Fibroblast of lung (primary cell): ENCODE results near the gene NUP107. TPM values are rescaled to one million over a fixed set of nuclear protein-coding genes. Genes with fewer than 3 reads are reported as not detected.

Experiments
- DNase-seq, 2 donors: peaks; one replicate each; pipeline versions ENCODE4 v3.0.0 to v3.0.0-alpha.2; 2010; ENCODE audit warnings: low read depth in 2 of 2
- H2AFZ ChIP-seq: 2 replicates; pipeline ENCODE4 v1.5.1; 2012; ENCODE audit warnings: low read length, control low read depth, inconsistent platforms
- H3K27ac ChIP-seq: 2 replicates; pipeline ENCODE4 v1.5.1; 2011; ENCODE audit warnings: low read length, control low read depth; ENCODE audit not compliant: insufficient read depth
- H3K27me3 ChIP-seq: 2 replicates; pipeline ENCODE4 v1.5.1; 2011; ENCODE audit warnings: mild to moderate bottlenecking, low read length; ENCODE audit not compliant: control insufficient read depth, insufficient read depth
- H3K36me3 ChIP-seq: 2 replicates; pipeline ENCODE4 v1.5.1; 2011; ENCODE audit warnings: low read length; ENCODE audit not compliant: control insufficient read depth, insufficient read depth
- H3K4me1 ChIP-seq: 2 replicates; pipeline ENCODE4 v1.5.1; 2011; ENCODE audit warnings: low read length; ENCODE audit not compliant: control insufficient read depth, insufficient read depth; ENCODE audit errors: extremely low read depth
- H3K4me2 ChIP-seq: 2 replicates; pipeline ENCODE4 v1.5.1; 2011; ENCODE audit warnings: low read length, control low read depth; ENCODE audit not compliant: insufficient read depth; ENCODE audit errors: extremely low read depth
- H3K4me3 ChIP-seq, 4 experiments: fragments of 200-600 bp in 1 of 4; sonication (generic) in 1 of 4; replicated peaks in 1 of 4; 2 replicates each; pipeline ENCODE4 v1.5.1; 2011 to 2016; ENCODE audit warnings: low read length in 4 of 4, low read depth in 3 of 4, mild to moderate bottlenecking in 3 of 4, control low read depth in 2 of 4, inconsistent platforms in 1 of 4, mixed read lengths in 1 of 4; ENCODE audit not compliant: insufficient read depth in 1 of 4; ENCODE audit errors: control extremely low read depth in 1 of 4
- H3K79me2 ChIP-seq: 2 replicates; pipeline ENCODE4 v1.5.1; 2012; ENCODE audit warnings: mild to moderate bottlenecking, low read length, inconsistent platforms; ENCODE audit not compliant: control insufficient read depth, insufficient read depth
- H3K9ac ChIP-seq: 2 replicates; pipeline ENCODE4 v1.5.1; 2011; ENCODE audit warnings: mild to moderate bottlenecking, low read length, control low read depth; ENCODE audit not compliant: insufficient read depth
- H3K9me3 ChIP-seq: 2 replicates; pipeline ENCODE4 v1.5.1; 2012; ENCODE audit warnings: low read depth, low read length; ENCODE audit not compliant: control insufficient read depth, insufficient read depth
- H4K20me1 ChIP-seq: 2 replicates; pipeline ENCODE4 v1.5.1; 2011; ENCODE audit warnings: low read length; ENCODE audit not compliant: control insufficient read depth, insufficient read depth; ENCODE audit errors: extremely low read depth
- EZH2 ChIP-seq: IDR thresholded peaks from 2 replicates; pipeline ENCODE4 v1.5.1; 2012; ENCODE audit warnings: low read length, control low read depth, mild to moderate bottlenecking; ENCODE audit errors: missing control alignments
- polyA plus RNA-seq, 2 donors: library from polyadenylated mRNA; depleted of rRNA in 1 of 2; stranded (reverse) in 1 of 2; unstranded in 1 of 2; fragments of >200 nt; gene quantifications; 2 replicates each; pipeline ENCODE4 v1.2.1, GENCODE V29; 2011 to 2012; ENCODE audit warnings: missing spikeins in 1 of 2
- total RNA-seq: library from RNA; depleted of rRNA; stranded (reverse); fragments of >200 nt; gene quantifications from 2 replicates; pipeline ENCODE4 v1.2.1, GENCODE V29; 2014
- TF ChIP-seq, protein P1 (sequence below), 2 donors: IDR thresholded peaks in 1 of 2; conservative IDR thresholded peaks in 1 of 2; 1 replicate in 1 of 2; 2 replicates in 1 of 2; pipeline ENCODE4 v1.5.1; 2011 to 2012; ENCODE audit warnings: low read length in 2 of 2, control low read depth in 1 of 2, inconsistent platforms in 1 of 2, low read depth in 1 of 2, mild to moderate bottlenecking in 1 of 2

NUP107 gene
- total and polyA plus RNA-seq, 2 donors (not counting 1 experiment from before 2014, with no cell fraction given) = 24.6 to 37.7 TPM

DNA sequence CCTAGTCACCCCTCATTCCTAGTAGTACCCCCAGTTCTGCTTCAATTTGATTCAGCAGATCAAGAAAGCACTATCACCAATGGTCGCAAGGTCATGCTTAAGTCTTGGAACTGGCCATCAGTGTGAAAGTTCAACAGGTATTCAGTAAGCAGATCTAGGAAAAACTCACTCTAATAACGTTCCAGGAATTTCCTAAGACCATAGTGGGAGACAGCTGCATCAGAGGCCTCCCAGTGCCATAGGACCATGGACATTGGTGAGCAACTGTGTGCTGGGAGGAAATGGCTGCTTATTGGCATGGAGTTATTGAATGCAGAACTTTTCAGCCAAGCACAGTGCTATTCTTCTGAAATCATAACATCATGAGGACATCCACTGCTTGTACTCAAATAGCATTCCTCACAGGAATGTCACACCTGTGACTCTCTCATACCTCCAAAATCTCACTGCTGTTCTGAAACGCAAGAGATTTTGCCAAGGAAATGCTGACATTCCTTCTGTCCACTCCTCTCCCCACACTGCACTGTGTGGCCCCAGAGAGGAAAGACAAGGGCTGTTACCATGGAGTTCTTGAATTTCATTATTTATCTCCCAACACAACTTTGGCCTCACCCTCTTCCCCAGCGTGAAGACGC, 90.3 kb downstream of the NUP107 start:
- Histone ChIP-seq H2AFZ (no peak overlapping the region), H3K9me3 (no peaks in the 10 kb centered on the region), H3K4me2 (no peak overlapping the region), H3K4me3 (no peak overlapping the region), H3K9ac (no peak overlapping the region), H3K27ac (no peak overlapping the region), H3K36me3 (no peaks in the 10 kb centered on the region), H3K4me1 (no peaks in the 10 kb centered on the region), H3K79me2 (no peaks in the 10 kb centered on the region), H4K20me1 (no peaks in the 10 kb centered on the region), H3K27me3 (no peaks in the 10 kb centered on the region)
- DNase-seq = no peak
- TF ChIP-seq, protein P1, sequence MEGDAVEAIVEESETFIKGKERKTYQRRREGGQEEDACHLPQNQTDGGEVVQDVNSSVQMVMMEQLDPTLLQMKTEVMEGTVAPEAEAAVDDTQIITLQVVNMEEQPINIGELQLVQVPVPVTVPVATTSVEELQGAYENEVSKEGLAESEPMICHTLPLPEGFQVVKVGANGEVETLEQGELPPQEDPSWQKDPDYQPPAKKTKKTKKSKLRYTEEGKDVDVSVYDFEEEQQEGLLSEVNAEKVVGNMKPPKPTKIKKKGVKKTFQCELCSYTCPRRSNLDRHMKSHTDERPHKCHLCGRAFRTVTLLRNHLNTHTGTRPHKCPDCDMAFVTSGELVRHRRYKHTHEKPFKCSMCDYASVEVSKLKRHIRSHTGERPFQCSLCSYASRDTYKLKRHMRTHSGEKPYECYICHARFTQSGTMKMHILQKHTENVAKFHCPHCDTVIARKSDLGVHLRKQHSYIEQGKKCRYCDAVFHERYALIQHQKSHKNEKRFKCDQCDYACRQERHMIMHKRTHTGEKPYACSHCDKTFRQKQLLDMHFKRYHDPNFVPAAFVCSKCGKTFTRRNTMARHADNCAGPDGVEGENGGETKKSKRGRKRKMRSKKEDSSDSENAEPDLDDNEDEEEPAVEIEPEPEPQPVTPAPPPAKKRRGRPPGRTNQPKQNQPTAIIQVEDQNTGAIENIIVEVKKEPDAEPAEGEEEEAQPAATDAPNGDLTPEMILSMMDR (conservative IDR thresholded peaks at IDR 0.05 in 1 of 2, IDR thresholded peaks at IDR 0.05 in 1 of 2; ENCODE audit: low read depth in 1 of 2, low read length in 2 of 2) = no peak
- TF ChIP-seq EZH2 = no peak

DNA sequence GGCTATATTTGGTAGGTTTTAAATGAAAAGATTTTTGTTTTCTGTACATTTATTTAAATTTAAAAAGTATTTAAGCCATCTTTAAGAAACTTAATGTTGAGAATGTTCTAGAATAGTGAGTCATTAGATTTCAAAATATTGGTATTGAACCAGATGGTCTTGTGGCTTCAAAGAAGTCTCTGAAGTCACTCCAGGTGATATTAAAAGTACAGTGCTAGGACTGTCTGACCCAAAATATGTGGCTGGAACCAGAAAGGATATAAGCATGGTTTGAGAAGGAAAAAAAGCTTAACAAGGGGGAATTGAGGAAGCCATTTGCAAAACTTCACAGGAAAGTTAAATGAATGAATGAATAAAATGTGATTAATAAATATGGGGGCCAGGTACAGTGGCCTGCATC, 92.5 kb downstream of the NUP107 start:
- Histone ChIP-seq H3K9ac (no peak overlapping the region), H2AFZ (no peak overlapping the region), H3K36me3 (no peaks in the 10 kb centered on the region), H4K20me1 (no peaks in the 10 kb centered on the region), H3K4me2 (no peak overlapping the region), H3K27ac (no peak overlapping the region), H3K4me3 (no peak overlapping the region), H3K4me1 (no peaks in the 10 kb centered on the region), H3K27me3 (no peaks in the 10 kb centered on the region), H3K79me2 (no peaks in the 10 kb centered on the region), H3K9me3 (no peaks in the 10 kb centered on the region)
- DNase-seq = no peak
- no peak for TF ChIP-seq EZH2
- TF ChIP-seq, protein P1 (conservative IDR thresholded peaks at IDR 0.05 in 1 of 2, IDR thresholded peaks at IDR 0.05 in 1 of 2; ENCODE audit: low read depth in 1 of 2, low read length in 2 of 2) = no peak

DNA sequence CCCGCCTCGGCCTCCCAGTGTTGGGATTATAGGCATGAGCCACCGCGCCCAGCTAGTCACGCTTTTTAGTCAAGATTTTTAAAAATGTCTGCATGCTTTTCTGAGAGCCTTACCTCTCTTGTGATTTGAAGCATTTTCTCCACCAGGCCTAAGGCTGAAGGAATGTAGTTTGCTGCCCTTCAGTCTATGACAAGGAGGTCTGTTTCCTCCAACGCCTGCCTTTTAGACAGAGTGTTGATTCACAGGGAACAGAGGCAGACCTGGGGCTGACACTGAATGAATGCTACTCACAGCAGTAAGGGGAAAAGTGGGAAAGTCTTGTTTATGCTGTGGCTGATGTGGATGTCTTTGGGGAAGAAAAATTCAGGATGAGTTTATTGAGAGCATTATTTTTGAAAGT, 94.0 kb downstream of the NUP107 start:
- Histone ChIP-seq H2AFZ (no peak overlapping the region), H3K9me3 (no peaks in the 10 kb centered on the region), H3K4me2 (no peak overlapping the region), H3K79me2 (no peaks in the 10 kb centered on the region), H3K9ac (no peak overlapping the region), H3K27ac (no peak overlapping the region), H4K20me1 (no peaks in the 10 kb centered on the region), H3K4me1 (no peaks in the 10 kb centered on the region), H3K36me3 (no peaks in the 10 kb centered on the region), H3K4me3 (no peak overlapping the region), H3K27me3 (no peaks in the 10 kb centered on the region)
- TF ChIP-seq, protein P1 (conservative IDR thresholded peaks at IDR 0.05 in 1 of 2, IDR thresholded peaks at IDR 0.05 in 1 of 2; ENCODE audit: low read depth in 1 of 2, low read length in 2 of 2) = no peak
- no peak for TF ChIP-seq EZH2
- peak in 1 of 2 donors; percentile 20 for DNase-seq
